Astrocyte (in vitro differentiated cells and primary cell): ENCODE data around the gene MED12L. TPM values are rescaled to one million over a fixed set of nuclear protein-coding genes. Genes with fewer than 3 reads are reported as not detected.

ENCODE experiments used
- DNase-seq: peaks from one replicate; pipeline ENCODE4 v3.0.0-alpha.2; 2010; ENCODE audit warnings: low read depth
- FAIRE-seq: peaks from 2 replicates; lab custom pipeline; 2011; peaks lifted over from hg19 to GRCh38; lab: Jason Lieb, UNC
- H2AFZ ChIP-seq: 2 replicates; pipeline ENCODE4 v1.6.0; 2012; ENCODE audit warnings: low read depth, low read length, inconsistent platforms
- H3K27ac ChIP-seq: 2 replicates; pipeline ENCODE4 v1.5.1; 2011; ENCODE audit warnings: low read depth, low read length, inconsistent platforms
- H3K27me3 ChIP-seq: 2 replicates; pipeline ENCODE4 v1.6.0; 2011; ENCODE audit warnings: low read length, inconsistent platforms; ENCODE audit not compliant: insufficient read depth
- H3K36me3 ChIP-seq: 2 replicates; pipeline ENCODE4 v1.5.1; 2011; ENCODE audit warnings: low read length, inconsistent platforms; ENCODE audit not compliant: insufficient read depth
- H3K4me1 ChIP-seq: 2 replicates; pipeline ENCODE4 v1.5.1; 2011; ENCODE audit warnings: low read length, inconsistent platforms; ENCODE audit not compliant: insufficient read depth
- H3K4me2 ChIP-seq: 2 replicates; pipeline ENCODE4 v1.6.0; 2012; ENCODE audit warnings: low read length, inconsistent platforms
- H3K4me3 ChIP-seq: 2 replicates; pipeline ENCODE4 v1.5.1; 2011; ENCODE audit warnings: low read depth, mild to moderate bottlenecking, low read length, inconsistent platforms; ENCODE audit not compliant: insufficient read depth
- H3K79me2 ChIP-seq: 2 replicates; pipeline ENCODE4 v1.6.0; 2012; ENCODE audit warnings: mild to moderate bottlenecking, low read length, inconsistent platforms; ENCODE audit not compliant: insufficient read depth
- H3K9ac ChIP-seq: 2 replicates; pipeline ENCODE4 v1.6.0; 2012; ENCODE audit warnings: mild to moderate bottlenecking, low read length, inconsistent platforms
- H3K9me3 ChIP-seq: 2 replicates; pipeline ENCODE4 v1.5.1; 2012; ENCODE audit warnings: low read depth, mild to moderate bottlenecking, low read length, inconsistent platforms; ENCODE audit not compliant: insufficient read depth
- H4K20me1 ChIP-seq: 2 replicates; pipeline ENCODE4 v1.6.0; 2012; ENCODE audit warnings: low read length, inconsistent platforms; ENCODE audit not compliant: insufficient read depth
- H3K27ac Mint-ChIP-seq: one replicate; pipeline ENCODE4 v1.8.0; 2021; ENCODE audit warnings: mild to moderate bottlenecking, mixed read lengths; ENCODE audit not compliant: unreplicated experiment
- H3K27me3 Mint-ChIP-seq: one replicate; pipeline ENCODE4 v1.8.0; 2021; ENCODE audit warnings: low read depth, mixed read lengths; ENCODE audit not compliant: unreplicated experiment
- H3K36me3 Mint-ChIP-seq: one replicate; pipeline ENCODE4 v1.8.0; 2021; ENCODE audit warnings: low read depth, mixed read lengths; ENCODE audit not compliant: unreplicated experiment
- H3K4me1 Mint-ChIP-seq: one replicate; pipeline ENCODE4 v1.8.0; 2021; ENCODE audit warnings: low read depth, mixed read lengths; ENCODE audit not compliant: unreplicated experiment
- H3K4me3 Mint-ChIP-seq: one replicate; pipeline ENCODE4 v1.8.0; 2021; ENCODE audit warnings: mild to moderate bottlenecking, moderate library complexity, mixed read lengths; ENCODE audit not compliant: unreplicated experiment
- H3K9me3 Mint-ChIP-seq: one replicate; pipeline ENCODE4 v1.8.0; 2021; ENCODE audit warnings: mild to moderate bottlenecking, mixed read lengths; ENCODE audit not compliant: unreplicated experiment
- CTCF ChIP-seq: IDR thresholded peaks from 2 replicates; pipeline ENCODE4 v1.5.1; 2011; ENCODE audit warnings: low read depth, mild to moderate bottlenecking, inconsistent platforms, low read length, moderate library complexity; ENCODE audit not compliant: insufficient read depth
- EZH2 ChIP-seq: IDR thresholded peaks from 2 replicates; pipeline ENCODE4 v1.6.1; 2012; ENCODE audit warnings: mild to moderate bottlenecking, low read length, inconsistent platforms; ENCODE audit not compliant: insufficient read depth
- total RNA-seq: library from RNA; stranded (reverse); gene quantifications from 2 replicates; pipeline ENCODE4 v1.2.1, GENCODE V29; 2021

The MED12L gene
- total RNA-seq, 1 donor from 2014 or later = 8.2 TPM

- no peak for TF ChIP-seq CTCF
- no peak for TF ChIP-seq EZH2
- H3K4me2 ChIP-seq = no peak overlapping the region
- H3K27me3 ChIP-seq = no peaks in the 10 kb centered on the region
- no peaks in the 10 kb centered on the region for H3K79me2 ChIP-seq
- Mint-ChIP-seq H3K4me3 (no peak overlapping the region), H3K27me3 (no peaks in the 10 kb centered on the region), H3K4me1 (peaks cover 11% of the 10 kb centered on the region), H3K36me3 (peaks cover 3% of the 10 kb centered on the region), H3K9me3 (no peaks in the 10 kb centered on the region), H3K27ac (no peak overlapping the region)
- no peak overlapping the region for H3K9ac ChIP-seq
- no peak for FAIRE-seq
- no peak overlapping the region for H3K4me3 ChIP-seq
- H3K36me3 ChIP-seq = no peaks in the 10 kb centered on the region
- no peaks in the 10 kb centered on the region for H3K4me1 ChIP-seq
- H2AFZ ChIP-seq = no peak overlapping the region
- DNase-seq = no peak
- no peaks in the 10 kb centered on the region for H3K9me3 ChIP-seq
- H4K20me1 ChIP-seq = no peaks in the 10 kb centered on the region
- no peak overlapping the region for H3K27ac ChIP-seq
These were observed 107.1 kb downstream of the MED12L start for GRCh38 chr3:151192545-151192944.

GRCh38 chr3:151195826-151196225 lies 110.4 kb downstream of the MED12L start:
- FAIRE-seq = no peak
- Histone ChIP-seq H3K4me3 (no peak overlapping the region), H3K36me3 (no peaks in the 10 kb centered on the region), H3K27me3 (no peaks in the 10 kb centered on the region), H3K4me1 (no peaks in the 10 kb centered on the region), H3K27ac (no peak overlapping the region), H2AFZ (no peak overlapping the region), H3K79me2 (no peaks in the 10 kb centered on the region), H3K9me3 (no peaks in the 10 kb centered on the region), H4K20me1 (no peaks in the 10 kb centered on the region), H3K9ac (no peak overlapping the region), H3K4me2 (no peak overlapping the region)
- H3K4me3 Mint-ChIP-seq = no peak overlapping the region
- H3K27me3 Mint-ChIP-seq = no peaks in the 10 kb centered on the region
- no peak for DNase-seq
- no peaks in the 10 kb centered on the region for H3K36me3 Mint-ChIP-seq
- H3K27ac Mint-ChIP-seq = peak overlapping the region; percentile 56
- TF ChIP-seq CTCF (no peak), EZH2 (no peak)
- H3K4me1 Mint-ChIP-seq = peaks cover 20% of the 10 kb centered on the region
- no peaks in the 10 kb centered on the region for H3K9me3 Mint-ChIP-seq

- Mint-ChIP-seq H3K4me3 (no peak overlapping the region), H3K27ac (peak overlapping the region; percentile 56), H3K4me1 (peaks cover 20% of the 10 kb centered on the region), H3K9me3 (no peaks in the 10 kb centered on the region), H3K27me3 (no peaks in the 10 kb centered on the region), H3K36me3 (no peaks in the 10 kb centered on the region)
- TF ChIP-seq CTCF (no peak), EZH2 (no peak)
- H3K4me2 ChIP-seq = no peak overlapping the region
- no peaks in the 10 kb centered on the region for H3K36me3 ChIP-seq
- H3K9me3 ChIP-seq = no peaks in the 10 kb centered on the region
- H3K9ac ChIP-seq = no peak overlapping the region
- H3K79me2 ChIP-seq = no peaks in the 10 kb centered on the region
- no peak overlapping the region for H2AFZ ChIP-seq
- H3K4me3 ChIP-seq = no peak overlapping the region
- DNase-seq (no peak), FAIRE-seq (no peak)
- no peaks in the 10 kb centered on the region for H3K27me3 ChIP-seq
- no peaks in the 10 kb centered on the region for H4K20me1 ChIP-seq
- no peak overlapping the region for H3K27ac ChIP-seq
- no peaks in the 10 kb centered on the region for H3K4me1 ChIP-seq
These were observed 111.0 kb downstream of the MED12L start for GRCh38 chr3:151196434-151196833.
